ENCODE measurements around the gene THEM4.
A peak's percentile ranks its signal among the peaks of the same experiment; 100 is the strongest.

The THEM4 gene

GRCh38 chr1:151909167-151910149 is at the start of gene THEM4:
Gene THEM4 (minus strand): TSS chr1:151909511. CDS start chr1:151909458, 53 bp downstream.
- Histone ChIP-seq H3K9me3 (ENCODE audit: severe bottlenecking) (peaks cover 58% of the 10 kb centered on the region), H3K36me3 (peaks cover 4% of the 10 kb centered on the region), H3K27me3 (ENCODE audit: insufficient read depth, low read depth, severe bottlenecking) (peaks cover 19% of the 10 kb centered on the region), H3K4me3 (ENCODE audit: low read depth, low read length) (peak within 1 kb of the TSS; percentile 69), H3K27ac (peak within 1 kb of the TSS; percentile 17)
- DNase-seq: peak; percentile 99
- peak; percentile 51 for TF ChIP-seq CTCF (IDR thresholded peaks at IDR 0.05; ENCODE audit: low read depth, low read length)

DNA sequence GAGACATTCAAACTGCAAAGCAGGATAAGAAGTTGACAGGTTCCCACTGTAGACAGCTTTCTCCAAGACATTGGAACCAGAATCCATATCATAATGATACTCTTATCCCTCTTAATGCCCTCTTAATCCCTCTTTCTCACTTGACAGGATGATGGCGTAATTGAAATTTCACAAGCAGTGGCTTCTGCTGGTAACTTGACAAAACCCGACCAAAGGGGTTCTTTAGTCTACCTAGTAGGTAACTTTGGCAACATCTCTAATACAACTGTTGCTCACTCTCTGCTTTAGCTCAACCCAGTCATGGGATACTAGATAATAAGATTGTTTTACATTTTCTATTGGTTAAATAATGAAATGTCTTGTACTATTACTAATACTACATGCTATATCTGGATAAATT is 49.6 kb upstream of the THEM4 start:
- Histone ChIP-seq H3K9me3 (ENCODE audit: severe bottlenecking) (no peaks in the 10 kb centered on the region), H3K36me3 (no peaks in the 10 kb centered on the region), H3K4me3 (ENCODE audit: low read depth, low read length) (no peak overlapping the region), H3K27ac (no peak overlapping the region), H3K27me3 (ENCODE audit: insufficient read depth, low read depth, severe bottlenecking) (peaks cover 97% of the 10 kb centered on the region)
- DNase-seq: no peak
- TF ChIP-seq CTCF (IDR thresholded peaks at IDR 0.05; ENCODE audit: low read depth, low read length): no peak

DNA sequence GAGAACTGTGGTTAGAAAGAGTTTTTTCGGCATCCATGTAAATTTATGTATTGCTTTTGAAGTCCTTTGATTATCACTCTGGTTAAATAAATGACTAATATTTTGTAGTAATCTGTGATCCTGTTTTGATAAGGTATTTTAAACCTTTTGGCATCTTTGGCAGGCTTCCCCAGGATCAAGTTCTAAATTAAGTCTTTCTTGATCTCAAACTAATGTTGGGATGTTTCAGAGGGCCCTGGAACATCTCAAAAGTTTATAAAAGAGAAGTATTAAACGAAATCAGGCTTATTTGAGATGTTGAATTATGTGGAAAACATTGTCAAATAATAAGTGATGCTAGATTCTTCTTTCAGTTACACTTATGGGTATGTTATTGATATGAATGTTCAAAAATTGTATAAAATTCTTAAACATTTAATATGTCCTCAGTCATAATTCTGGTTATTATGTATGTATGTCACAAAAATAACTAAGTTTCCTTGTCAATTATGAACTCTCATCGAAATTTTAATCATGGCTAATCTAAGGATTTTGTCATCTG is 47.7 kb upstream of the THEM4 start:
- no peak for TF ChIP-seq CTCF (IDR thresholded peaks at IDR 0.05; ENCODE audit: low read depth, low read length)
- no peak overlapping the region for H3K4me3 ChIP-seq (ENCODE audit: low read depth, low read length)

DNA sequence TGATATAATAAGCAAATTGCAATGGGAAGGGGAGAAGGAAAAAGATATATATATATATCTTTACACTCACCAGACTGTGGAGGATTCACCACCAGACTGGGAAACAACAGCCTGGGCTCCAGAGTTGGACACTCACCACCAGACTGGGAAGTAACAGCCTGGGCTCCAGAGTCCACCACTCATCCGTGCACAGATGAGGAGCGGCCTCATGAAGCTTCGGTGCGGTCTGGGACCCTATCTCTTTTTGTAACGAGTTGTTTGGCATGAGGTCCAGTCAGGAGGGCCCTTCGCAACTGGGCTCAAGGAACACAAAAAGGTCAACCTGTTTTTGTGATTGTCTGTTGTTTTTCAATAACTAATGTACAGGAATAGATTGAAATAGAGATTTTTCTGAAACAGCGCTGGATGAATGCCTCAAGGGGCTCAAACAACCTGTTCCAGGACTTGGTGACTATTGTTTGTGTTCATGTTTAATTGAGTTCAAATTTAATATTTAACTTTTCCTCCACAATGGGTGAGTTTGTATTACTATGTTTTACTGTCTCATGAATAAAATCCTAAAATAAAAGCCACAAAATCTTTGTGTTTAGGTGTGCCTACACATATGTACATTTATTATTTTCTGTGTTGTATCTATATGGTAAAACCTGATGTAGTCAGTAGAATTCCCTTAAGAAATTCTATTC is 44.2 kb upstream of the THEM4 start:
- no peak overlapping the region for H3K4me3 ChIP-seq (ENCODE audit: low read depth, low read length)
- DNase-seq: no peak
- peaks cover 4% of the 10 kb centered on the region for H3K9me3 ChIP-seq (ENCODE audit: severe bottlenecking)
- no peak for TF ChIP-seq CTCF (IDR thresholded peaks at IDR 0.05; ENCODE audit: low read depth, low read length)
- no peak overlapping the region for H3K27ac ChIP-seq
- H3K36me3 ChIP-seq: no peaks in the 10 kb centered on the region
- H3K27me3 ChIP-seq (ENCODE audit: insufficient read depth, low read depth, severe bottlenecking): peaks cover 98% of the 10 kb centered on the region

More for the DNA sequence above, 47.7 kb upstream of the THEM4 start:
- H3K36me3 ChIP-seq: no peaks in the 10 kb centered on the region
- H3K27me3 ChIP-seq (ENCODE audit: insufficient read depth, low read depth, severe bottlenecking): peaks cover 98% of the 10 kb centered on the region
- H3K27ac ChIP-seq: no peak overlapping the region
- no peaks in the 10 kb centered on the region for H3K9me3 ChIP-seq (ENCODE audit: severe bottlenecking)
- no peak for DNase-seq

DNA sequence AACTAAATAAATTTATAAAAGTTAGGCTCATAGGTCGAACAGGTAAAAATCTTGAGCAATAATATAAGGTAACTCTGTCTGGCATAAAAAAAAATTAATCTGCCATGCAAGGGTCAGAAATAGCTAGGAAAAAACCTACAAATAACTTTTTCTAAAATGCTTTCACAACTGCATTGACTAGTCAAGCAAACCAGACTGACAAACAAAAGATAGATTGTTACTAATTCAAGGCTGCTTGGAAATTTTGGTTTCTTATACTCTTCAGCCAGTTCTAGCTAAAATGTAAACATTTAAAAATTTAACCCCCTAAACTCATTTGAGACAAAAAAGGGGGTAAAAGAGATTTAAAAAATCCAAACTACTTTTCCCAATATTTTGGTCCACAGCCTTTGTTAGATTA is 43.5 kb upstream of the THEM4 start:
- H3K27ac ChIP-seq: no peak overlapping the region
- peaks cover 7% of the 10 kb centered on the region for H3K9me3 ChIP-seq (ENCODE audit: severe bottlenecking)
- no peaks in the 10 kb centered on the region for H3K36me3 ChIP-seq
- no peak overlapping the region for H3K4me3 ChIP-seq (ENCODE audit: low read depth, low read length)
- no peak for TF ChIP-seq CTCF (IDR thresholded peaks at IDR 0.05; ENCODE audit: low read depth, low read length)
- peaks cover 98% of the 10 kb centered on the region for H3K27me3 ChIP-seq (ENCODE audit: insufficient read depth, low read depth, severe bottlenecking)
- DNase-seq: no peak

Data from WERI-Rb-1 (cell line).